MM.1S (cell line): Measurements from ENCODE around the gene TREML4.

Source experiments
- DNase-seq: peaks from one replicate; pipeline ENCODE4 v3.0.0-alpha.2; 2015
- H2AFZ ChIP-seq: fragments of 300-600 bp; sonication (generic); 2 replicates; pipeline ENCODE4 v1.6.0; 2016; ENCODE audit warnings: antibody characterized with exemption, low read length
- H3F3A ChIP-seq: fragments of 300-600 bp; sonication (generic); 2 replicates; pipeline ENCODE4 v1.6.1; 2016; ENCODE audit warnings: mild to moderate bottlenecking, antibody characterized with exemption, low read length, moderate library complexity, mixed read lengths; ENCODE audit not compliant: insufficient read depth
- H3K27ac ChIP-seq: fragments of 300-600 bp; sonication (generic); 2 replicates; pipeline ENCODE4 v1.5.1; 2016; ENCODE audit warnings: mild to moderate bottlenecking, low read length
- H3K27me3 ChIP-seq: fragments of 300-600 bp; sonication (generic); replicated peaks from 2 replicates; pipeline ENCODE4 v1.6.0; 2016; ENCODE audit warnings: low read length; ENCODE audit not compliant: insufficient read depth
- H3K36me3 ChIP-seq: fragments of 300-600 bp; sonication (generic); replicated peaks from 2 replicates; pipeline ENCODE4 v1.6.1; 2016; ENCODE audit warnings: mild to moderate bottlenecking, low read length, mixed read lengths; ENCODE audit not compliant: insufficient read depth
- H3K4me1 ChIP-seq: fragments of 300-600 bp; sonication (generic); 2 replicates; pipeline ENCODE4 v1.6.1; 2016; ENCODE audit warnings: low read length, mixed read lengths
- H3K4me2 ChIP-seq: fragments of 300-600 bp; sonication (generic); 2 replicates; pipeline ENCODE4 v1.6.0; 2016; ENCODE audit warnings: low read depth, low read length
- H3K4me3 ChIP-seq: fragments of 300-600 bp; sonication (generic); 2 replicates; pipeline ENCODE4 v1.5.1; 2016; ENCODE audit warnings: low read length, mixed read lengths
- H3K79me2 ChIP-seq: fragments of 300-600 bp; sonication (generic); 2 replicates; pipeline ENCODE4 v1.6.1; 2016; ENCODE audit warnings: mixed run types, low read length, mixed read lengths
- H3K9ac ChIP-seq: fragments of 300-600 bp; sonication (generic); 2 replicates; pipeline ENCODE4 v1.6.1; 2016; ENCODE audit warnings: low read length, mixed read lengths
- H3K9me2 ChIP-seq: fragments of 300-600 bp; sonication (generic); replicated peaks from 2 replicates; pipeline ENCODE4 v1.6.1; 2016; ENCODE audit warnings: mild to moderate bottlenecking, low read length, mixed read lengths; ENCODE audit not compliant: insufficient read depth
- H3K9me3 ChIP-seq: fragments of 300-600 bp; sonication (generic); replicated peaks from 2 replicates; pipeline ENCODE4 v1.6.1; 2016; ENCODE audit warnings: mild to moderate bottlenecking, low read length, mixed read lengths; ENCODE audit not compliant: insufficient read depth
- H4K20me1 ChIP-seq: fragments of 300-600 bp; sonication (generic); 2 replicates; pipeline ENCODE4 v1.6.1; 2016; ENCODE audit warnings: mild to moderate bottlenecking, low read length, moderate library complexity, mixed read lengths; ENCODE audit not compliant: insufficient read depth
- CTCF ChIP-seq: fragments of 300-600 bp; sonication (generic); IDR thresholded peaks from 2 replicates; pipeline ENCODE4 v1.5.1; 2016; ENCODE audit warnings: antibody characterized with exemption, low read length, mixed read lengths
- EZH2 ChIP-seq: fragments of 300-600 bp; sonication (generic); optimal IDR thresholded peaks from 2 replicates; pipeline ENCODE3; 2017; ENCODE audit warnings: low read depth, mild to moderate bottlenecking, antibody characterized with exemption, low read length, mixed read lengths
- EZH2phosphoT487 ChIP-seq: fragments of 300-600 bp; sonication (generic); IDR thresholded peaks from 2 replicates; pipeline ENCODE4 v1.6.1; 2018; ENCODE audit warnings: antibody characterized with exemption, low read length

Gene TREML4

GRCh38 chr6:41258196-41258493 is 30.0 kb downstream of the TREML4 start:
- Histone ChIP-seq H3K9me2 (no peaks in the 10 kb centered on the region), H3F3A (peaks cover 31% of the 10 kb centered on the region), H3K27me3 (no peaks in the 10 kb centered on the region), H3K9me3 (0 out of 2 replicates have a peak, but pooled peaks cover under 1% of the 10 kb centered on the region), H3K4me2 (no peak overlapping the region), H4K20me1 (no peaks in the 10 kb centered on the region), H3K9ac (no peak overlapping the region), H3K27ac (no peak overlapping the region), H3K4me3 (no peak overlapping the region), H3K79me2 (no peaks in the 10 kb centered on the region), H2AFZ (peak overlapping the region; percentile 24; the same call in 1 of the 2 replicates), H3K36me3 (no peaks in the 10 kb centered on the region), H3K4me1 (peaks cover 47% of the 10 kb centered on the region)
- no peak for DNase-seq
- TF ChIP-seq EZH2phosphoT487: no peak

GRCh38 chr6:41262401-41262800 is 34.3 kb downstream of the TREML4 start:
- H3K27ac ChIP-seq: no peak overlapping the region
- no peak overlapping the region for H2AFZ ChIP-seq
- H3F3A ChIP-seq: 0 out of 2 replicates have a peak, but pooled peaks cover 2% of the 10 kb centered on the region
- H3K27me3 ChIP-seq: no peaks in the 10 kb centered on the region
- H3K9me3 ChIP-seq: 0 out of 2 replicates have a peak, but pooled peaks cover 4% of the 10 kb centered on the region
- no peak overlapping the region for H3K4me2 ChIP-seq
- no peaks in the 10 kb centered on the region for H3K36me3 ChIP-seq
- TF ChIP-seq CTCF (no peak), EZH2 (no peak), EZH2phosphoT487 (no peak)
- no peak for DNase-seq
- H4K20me1 ChIP-seq: no peaks in the 10 kb centered on the region
- no peak overlapping the region for H3K4me3 ChIP-seq
- no peaks in the 10 kb centered on the region for H3K79me2 ChIP-seq
- H3K9me2 ChIP-seq: no peaks in the 10 kb centered on the region
- peaks cover 14% of the 10 kb centered on the region for H3K4me1 ChIP-seq
- no peak overlapping the region for H3K9ac ChIP-seq

GRCh38 chr6:41263267-41263666 is 35.1 kb downstream of the TREML4 start:
- no peak for TF ChIP-seq EZH2
- TF ChIP-seq EZH2phosphoT487: no peak
- TF ChIP-seq CTCF: no peak
- no peak overlapping the region for H3K9ac ChIP-seq
- 0 out of 2 replicates have a peak, but pooled peaks cover 4% of the 10 kb centered on the region for H3K9me3 ChIP-seq

GRCh38 chr6:41266541-41266940 is 38.4 kb downstream of the TREML4 start:
- Histone ChIP-seq H3K27ac (no peak overlapping the region), H3F3A (no peaks in the 10 kb centered on the region), H3K36me3 (no peaks in the 10 kb centered on the region), H3K9ac (no peak overlapping the region), H3K9me3 (0 out of 2 replicates have a peak, but pooled peaks cover 4% of the 10 kb centered on the region), H2AFZ (no peak overlapping the region), H3K4me3 (no peak overlapping the region), H3K9me2 (no peaks in the 10 kb centered on the region), H3K4me2 (no peak overlapping the region), H3K27me3 (no peaks in the 10 kb centered on the region), H4K20me1 (no peaks in the 10 kb centered on the region), H3K79me2 (no peaks in the 10 kb centered on the region), H3K4me1 (no peaks in the 10 kb centered on the region)
- TF ChIP-seq CTCF: no peak
- DNase-seq: no peak

More at GRCh38 chr6:41263267-41263666, 35.1 kb downstream of the TREML4 start:
- H3K36me3 ChIP-seq: no peaks in the 10 kb centered on the region
- H3K4me1 ChIP-seq: peaks cover 5% of the 10 kb centered on the region
- H2AFZ ChIP-seq: no peak overlapping the region
- no peak overlapping the region for H3K27ac ChIP-seq
- H3K4me2 ChIP-seq: no peak overlapping the region
- no peaks in the 10 kb centered on the region for H3K9me2 ChIP-seq
- no peaks in the 10 kb centered on the region for H4K20me1 ChIP-seq
- no peak overlapping the region for H3K4me3 ChIP-seq
- H3F3A ChIP-seq: no peaks in the 10 kb centered on the region
- no peaks in the 10 kb centered on the region for H3K27me3 ChIP-seq
- no peak for DNase-seq
- H3K79me2 ChIP-seq: no peaks in the 10 kb centered on the region
